Ammon's horn (tissue), 1 donor: ENCODE measurements around the gene PHF13.
"Not testable (repeated sequence)": the region's sequence is repeated elsewhere in the genome, so short reads cannot be mapped to it uniquely, and the experiment has no call there.

ENCODE experiments used
- DNase-seq: peaks from one replicate; pipeline ENCODE4 v3.0.0-alpha.2; 2016; ENCODE audit warnings: low spot score

PHF13 gene

GRCh38 chr1:6660415-6661049 lies 47.0 kb downstream of the PHF13 start:
- DNase-seq: no peak

GRCh38 chr1:6662468-6662867 lies 48.9 kb downstream of the PHF13 start:
- not testable (repeated sequence) for DNase-seq

- DNase-seq: no peak
Observed at GRCh38 chr1:6666696-6667095, 53.2 kb downstream of the PHF13 start.

- DNase-seq: no peak
Observed at GRCh38 chr1:6667139-6667538, 53.6 kb downstream of the PHF13 start.

GRCh38 chr1:6668503-6668902 lies 55.0 kb downstream of the PHF13 start:
- DNase-seq: no peak

GRCh38 chr1:6672558-6672957 lies 59.0 kb downstream of the PHF13 start:
- no peak for DNase-seq
